RPMI7951 (cell line): Measurements from ENCODE around the gene PHF23. TPM values are rescaled to one million over a fixed set of nuclear protein-coding genes. Genes with fewer than 3 reads are reported as not detected.

Source experiments
- DNase-seq: peaks from one replicate; pipeline ENCODE4 v3.0.0-alpha.2; 2012; ENCODE audit warnings: low read depth
- total RNA-seq: library from RNA; depleted of rRNA; stranded (reverse); fragments of >200 nt; shearing (Covaris generic); gene quantifications from 2 replicates; pipeline ENCODE4 v1.2.3, GENCODE V29; 2014; rRNA removed

Gene PHF23
- 24.7 and 40.3 TPM in 2 replicates for total RNA-seq

DNA sequence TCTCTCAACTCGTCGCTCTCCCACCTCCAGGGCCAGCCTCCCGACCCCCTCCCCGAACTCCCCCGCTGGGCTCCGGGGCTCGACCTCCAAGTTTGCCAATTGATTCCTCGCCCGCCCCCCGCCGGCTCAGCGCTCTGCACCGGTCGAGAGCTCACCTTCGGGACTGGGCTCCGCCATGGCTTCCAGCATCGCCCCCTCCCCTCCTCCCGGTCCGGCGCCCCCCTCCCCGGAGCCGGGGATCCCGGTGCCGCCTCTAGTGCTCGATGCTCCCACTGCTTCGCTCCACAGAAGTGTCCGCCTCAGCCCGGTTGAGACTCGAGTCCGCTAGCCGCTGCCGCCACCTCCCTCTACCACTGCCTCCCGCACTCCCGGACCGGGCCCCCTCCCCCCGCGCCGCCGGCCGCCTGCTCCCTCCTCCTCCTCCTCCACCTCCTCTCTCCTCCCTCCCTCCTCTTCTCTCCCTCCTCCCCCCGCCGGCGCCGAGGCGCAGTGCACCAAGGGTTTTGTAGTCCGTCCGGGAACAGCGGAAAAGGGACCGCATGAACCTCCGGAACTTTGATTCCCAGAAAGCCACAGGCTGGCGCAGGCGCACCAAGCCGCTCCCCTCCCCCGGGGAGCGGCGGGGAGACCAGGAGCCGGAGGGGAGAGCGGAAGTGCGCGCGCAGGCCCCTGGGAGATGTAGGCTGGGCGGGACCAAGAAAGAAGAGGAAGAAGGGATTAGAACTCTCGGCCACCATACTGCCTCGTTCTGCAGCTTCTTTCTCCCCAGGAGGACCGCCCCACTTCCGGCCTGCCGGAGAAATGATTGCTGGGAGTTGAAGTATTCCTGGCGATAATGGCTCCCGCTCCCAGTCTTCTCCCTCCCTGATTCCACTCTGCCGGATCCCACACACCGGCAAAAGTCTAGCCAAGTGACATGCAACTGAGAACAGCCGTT, at the start of gene PHF23:
Gene PHF23, minus strand, starts transcription at position 367 of the 937 bp plus-strand sequence. Its CDS starts 178 bp downstream, at position 189.
- DNase-seq: peak; percentile 98

DNA sequence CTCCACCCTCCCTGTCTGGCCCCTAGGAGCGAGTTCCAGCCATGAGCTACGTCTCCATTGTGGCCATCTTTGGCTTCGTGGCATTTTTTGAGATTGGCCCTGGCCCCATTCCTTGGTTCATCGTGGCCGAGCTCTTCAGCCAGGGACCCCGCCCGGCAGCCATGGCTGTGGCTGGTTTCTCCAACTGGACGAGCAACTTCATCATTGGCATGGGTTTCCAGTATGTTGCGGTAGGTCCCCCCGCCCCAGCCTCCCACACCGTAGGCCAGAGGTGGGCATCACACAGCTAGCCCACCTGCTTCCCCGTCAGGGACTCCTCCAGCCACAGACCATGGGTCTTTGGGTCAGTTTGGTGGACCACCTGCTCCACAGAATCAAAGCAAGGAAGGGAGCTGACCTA, 46.4 kb upstream of the PHF23 start:
- DNase-seq: no peak

DNA sequence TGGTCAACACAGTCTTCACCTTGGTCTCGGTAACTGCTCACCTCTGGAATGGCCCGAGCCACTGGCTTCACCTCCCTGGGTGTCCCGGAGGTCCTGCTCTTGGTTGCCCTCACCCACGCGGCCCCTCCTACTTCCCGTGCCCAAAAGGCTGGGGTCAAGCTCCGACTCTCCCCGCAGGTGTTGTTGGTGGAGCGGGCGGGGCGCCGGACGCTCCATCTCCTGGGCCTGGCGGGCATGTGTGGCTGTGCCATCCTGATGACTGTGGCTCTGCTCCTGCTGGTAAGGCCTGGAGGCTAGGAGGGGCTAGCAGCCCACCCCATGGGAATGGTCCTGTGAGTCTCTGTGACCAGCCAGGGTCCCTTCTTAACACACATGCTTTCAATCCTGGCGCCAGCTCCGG, 45.7 kb upstream of the PHF23 start:
- DNase-seq: no peak

DNA sequence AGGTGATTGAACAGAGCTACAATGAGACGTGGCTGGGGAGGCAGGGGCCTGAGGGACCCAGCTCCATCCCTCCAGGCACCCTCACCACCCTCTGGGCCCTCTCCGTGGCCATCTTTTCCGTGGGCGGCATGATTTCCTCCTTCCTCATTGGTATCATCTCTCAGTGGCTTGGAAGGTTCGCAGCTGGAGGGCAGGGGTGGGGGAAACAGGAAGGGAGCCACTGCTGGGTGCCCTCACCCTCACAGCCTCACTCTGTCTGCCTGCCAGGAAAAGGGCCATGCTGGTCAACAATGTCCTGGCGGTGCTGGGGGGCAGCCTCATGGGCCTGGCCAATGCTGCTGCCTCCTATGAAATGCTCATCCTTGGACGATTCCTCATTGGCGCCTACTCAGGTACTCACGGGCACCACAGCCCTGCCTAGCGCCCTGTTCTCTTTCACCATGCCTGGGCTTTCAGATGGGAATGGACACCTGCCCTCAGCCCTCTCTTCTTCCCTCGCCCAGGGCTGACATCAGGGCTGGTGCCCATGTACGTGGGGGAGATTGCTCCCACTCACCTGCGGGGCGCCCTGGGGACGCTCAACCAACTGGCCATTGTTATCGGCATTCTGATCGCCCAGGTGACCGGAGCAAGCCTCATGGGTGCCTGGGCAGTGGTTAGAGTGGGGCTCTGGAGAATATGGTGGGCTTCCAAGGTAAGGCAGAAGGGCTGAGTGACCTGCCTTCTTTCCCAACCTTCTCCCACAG, 44.4 kb upstream of the PHF23 start:
- no peak for DNase-seq

DNA sequence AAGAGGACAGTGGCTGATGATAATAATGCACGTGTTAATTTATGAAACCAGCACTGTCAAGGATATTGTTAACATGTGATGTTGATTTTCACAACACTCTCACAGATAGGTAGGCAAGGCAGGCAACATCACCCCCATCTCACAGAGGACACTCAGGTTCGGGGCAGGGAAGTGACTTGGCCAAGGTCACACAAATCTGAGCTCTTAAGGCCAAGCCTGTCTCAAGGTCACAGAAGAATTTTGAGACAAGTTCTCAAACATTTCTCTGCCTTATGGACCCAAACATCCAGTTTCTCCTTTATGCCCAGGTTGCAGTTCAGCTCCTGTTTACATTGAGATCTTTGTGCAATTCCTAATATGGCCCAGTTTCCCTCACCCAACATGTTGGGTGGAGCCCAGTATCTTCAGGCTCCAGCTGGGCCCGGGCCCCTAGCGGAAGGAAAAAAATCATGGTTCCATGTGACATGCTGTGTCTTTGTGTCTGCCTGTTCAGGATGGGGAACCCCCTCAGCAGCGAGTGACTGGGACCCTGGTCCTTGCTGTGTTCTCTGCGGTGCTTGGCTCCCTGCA, 43.6 kb upstream of the PHF23 start:
- DNase-seq: no peak

DNA sequence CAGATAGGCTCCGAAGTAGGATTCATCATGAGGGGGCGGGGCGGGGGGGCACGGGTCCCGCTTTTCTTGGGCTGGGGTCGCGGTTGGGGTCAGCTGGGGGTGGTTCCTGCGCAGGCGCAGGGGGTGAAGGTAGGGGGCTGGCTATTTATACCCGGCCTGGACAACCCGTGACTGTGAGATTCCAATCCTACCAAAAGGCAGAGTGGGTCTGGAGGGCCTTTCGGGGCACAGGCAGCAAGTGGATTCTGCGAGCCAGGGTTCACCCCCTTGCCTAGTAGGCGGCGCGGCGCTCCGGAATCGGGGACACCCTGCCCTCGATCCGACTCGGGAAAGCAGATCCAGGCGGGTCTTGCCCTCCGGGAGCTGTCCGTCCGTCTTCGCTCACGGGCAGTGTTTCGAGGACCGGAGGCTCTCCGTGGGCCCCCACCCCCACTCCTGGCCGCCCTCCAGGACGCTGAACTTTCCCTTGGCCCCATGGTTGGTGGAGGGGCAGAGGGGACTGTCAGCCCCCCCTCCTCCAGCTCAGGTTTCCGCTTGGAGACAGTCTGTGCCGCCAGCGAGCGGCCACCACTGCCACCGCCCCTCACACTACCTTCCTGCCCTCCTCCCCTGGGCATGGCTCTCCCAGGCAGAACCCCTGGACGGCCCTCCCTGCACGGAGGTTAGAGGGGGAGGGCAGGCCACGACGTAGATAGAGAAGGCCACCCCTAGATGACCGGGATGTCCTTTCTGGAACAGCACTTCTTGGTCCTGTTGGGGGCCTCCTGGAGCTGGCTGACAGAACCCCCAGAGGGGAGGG, 42.9 kb upstream of the PHF23 start:
- DNase-seq: no peak

DNA sequence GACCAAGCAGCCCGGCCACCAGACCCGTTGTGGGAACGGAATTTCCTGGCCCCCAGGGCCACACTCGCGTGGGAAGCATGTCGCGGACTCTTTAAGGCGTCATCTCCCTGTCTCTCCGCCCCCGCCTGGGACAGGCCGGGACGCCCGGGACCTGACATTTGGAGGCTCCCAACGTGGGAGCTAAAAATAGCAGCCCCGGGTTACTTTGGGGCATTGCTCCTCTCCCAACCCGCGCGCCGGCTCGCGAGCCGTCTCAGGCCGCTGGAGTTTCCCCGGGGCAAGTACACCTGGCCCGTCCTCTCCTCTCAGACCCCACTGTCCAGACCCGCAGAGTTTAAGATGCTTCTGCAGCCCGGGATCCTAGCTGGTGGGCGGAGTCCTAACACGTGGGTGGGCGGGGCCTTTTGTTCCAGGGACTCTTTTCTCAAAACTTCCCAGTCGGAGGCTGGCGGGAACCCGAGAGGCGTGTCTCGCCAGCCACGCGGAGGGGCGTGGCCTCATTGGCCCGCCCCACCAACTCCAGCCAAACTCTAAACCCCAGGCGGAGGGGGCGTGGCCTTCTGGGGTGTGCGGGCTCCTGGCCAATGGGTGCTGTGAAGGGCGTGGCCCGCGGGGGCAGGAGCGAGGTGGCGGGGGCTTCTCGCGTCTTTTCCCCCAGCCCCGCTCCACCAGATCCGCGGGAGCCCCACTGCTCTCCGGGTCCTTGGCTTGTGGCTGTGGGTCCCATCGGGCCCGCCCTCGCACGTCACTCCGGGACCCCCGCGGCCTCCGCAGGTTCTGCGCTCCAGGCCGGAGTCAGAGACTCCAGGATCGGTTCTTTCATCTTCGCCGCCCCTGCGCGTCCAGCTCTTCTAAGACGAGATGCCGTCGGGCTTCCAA, 42.1 kb upstream of the PHF23 start, which contains the start of gene SLC2A4:
Gene SLC2A4, plus strand, starts transcription at position 645 of the 879 bp plus-strand sequence. Its CDS starts 217 bp downstream, at position 862.
- peak; percentile 87 for DNase-seq

DNA sequence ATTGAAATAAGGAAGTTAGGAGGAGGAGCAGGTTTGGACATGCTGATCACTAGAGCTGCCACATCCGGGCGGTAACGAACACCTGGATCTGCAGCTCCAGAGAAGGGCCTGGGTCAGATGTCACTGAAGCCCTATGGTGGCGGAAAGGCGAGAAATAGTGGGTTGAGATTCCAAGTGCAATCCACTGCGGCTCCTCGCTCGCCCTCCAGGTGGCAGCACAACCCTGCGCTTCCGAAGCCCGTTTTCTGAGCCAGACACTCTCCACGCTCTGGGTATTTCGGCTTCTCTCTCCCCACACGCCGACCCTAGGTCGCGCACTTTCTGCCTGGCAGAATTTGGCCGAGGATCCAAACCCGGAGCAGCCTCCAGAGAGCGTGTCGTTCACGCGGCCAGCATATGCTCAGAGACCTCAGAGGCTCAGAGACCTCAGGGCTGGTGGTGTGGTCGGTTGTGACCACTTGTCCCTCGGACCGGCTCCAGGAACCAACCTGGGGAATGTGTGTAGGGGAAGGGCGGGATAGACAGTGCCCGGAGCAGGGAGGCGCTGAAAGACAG, 41.3 kb upstream of the PHF23 start:
- peak; percentile 69 for DNase-seq

DNA sequence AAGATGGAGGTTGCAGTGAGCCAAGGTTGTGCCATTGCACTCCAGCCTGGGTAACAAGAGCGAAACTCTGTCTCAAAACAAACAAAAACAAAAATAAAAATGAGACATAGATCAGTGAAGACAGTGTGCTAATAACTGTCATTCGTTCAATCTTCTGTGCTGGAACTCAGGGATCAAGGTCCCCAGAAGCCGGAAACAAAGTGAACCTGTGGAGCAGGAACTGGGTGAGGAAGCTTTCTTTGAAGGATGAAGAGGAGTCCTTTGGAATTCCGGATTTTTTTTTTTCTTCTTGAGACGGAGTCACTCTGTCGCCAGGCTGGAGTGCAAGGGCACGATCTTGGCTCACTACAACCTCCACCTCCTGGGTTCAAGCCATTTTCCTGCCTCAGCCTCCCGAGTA, 40.2 kb upstream of the PHF23 start:
- DNase-seq: no peak

DNA sequence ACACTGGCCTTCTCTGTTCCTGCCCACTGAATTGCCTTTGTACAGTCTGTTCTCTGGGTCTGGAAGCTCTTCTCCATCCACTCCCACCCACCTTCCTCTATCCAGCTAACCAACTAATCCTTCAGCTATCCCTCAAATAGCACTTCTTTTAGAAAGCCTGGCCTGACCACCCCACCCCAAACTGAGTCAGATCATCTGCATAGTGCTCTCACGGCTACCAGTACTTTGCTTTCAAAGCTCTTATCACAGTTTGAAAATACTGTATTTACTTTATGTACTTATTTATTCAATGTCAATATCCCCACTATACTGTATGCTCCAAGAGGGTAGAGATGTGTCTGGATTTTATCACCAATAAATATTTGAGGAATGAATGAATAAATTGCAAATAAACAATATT, 27.5 kb upstream of the PHF23 start:
- no peak for DNase-seq

DNA sequence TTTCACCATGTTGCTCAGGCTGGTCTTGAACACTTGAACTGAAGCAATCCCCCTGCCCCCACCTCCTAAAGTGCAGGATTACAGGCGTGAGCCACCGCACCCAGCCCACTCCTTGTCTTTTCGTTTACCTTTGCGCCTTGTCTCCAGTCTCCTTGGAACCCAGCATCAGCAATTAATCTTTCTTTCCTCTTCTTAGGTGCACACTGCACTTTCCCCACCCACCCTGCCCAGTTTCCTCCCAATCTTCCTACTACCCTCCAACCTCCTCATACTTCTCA, 24.5 kb upstream of the PHF23 start:
- DNase-seq: no peak

DNA sequence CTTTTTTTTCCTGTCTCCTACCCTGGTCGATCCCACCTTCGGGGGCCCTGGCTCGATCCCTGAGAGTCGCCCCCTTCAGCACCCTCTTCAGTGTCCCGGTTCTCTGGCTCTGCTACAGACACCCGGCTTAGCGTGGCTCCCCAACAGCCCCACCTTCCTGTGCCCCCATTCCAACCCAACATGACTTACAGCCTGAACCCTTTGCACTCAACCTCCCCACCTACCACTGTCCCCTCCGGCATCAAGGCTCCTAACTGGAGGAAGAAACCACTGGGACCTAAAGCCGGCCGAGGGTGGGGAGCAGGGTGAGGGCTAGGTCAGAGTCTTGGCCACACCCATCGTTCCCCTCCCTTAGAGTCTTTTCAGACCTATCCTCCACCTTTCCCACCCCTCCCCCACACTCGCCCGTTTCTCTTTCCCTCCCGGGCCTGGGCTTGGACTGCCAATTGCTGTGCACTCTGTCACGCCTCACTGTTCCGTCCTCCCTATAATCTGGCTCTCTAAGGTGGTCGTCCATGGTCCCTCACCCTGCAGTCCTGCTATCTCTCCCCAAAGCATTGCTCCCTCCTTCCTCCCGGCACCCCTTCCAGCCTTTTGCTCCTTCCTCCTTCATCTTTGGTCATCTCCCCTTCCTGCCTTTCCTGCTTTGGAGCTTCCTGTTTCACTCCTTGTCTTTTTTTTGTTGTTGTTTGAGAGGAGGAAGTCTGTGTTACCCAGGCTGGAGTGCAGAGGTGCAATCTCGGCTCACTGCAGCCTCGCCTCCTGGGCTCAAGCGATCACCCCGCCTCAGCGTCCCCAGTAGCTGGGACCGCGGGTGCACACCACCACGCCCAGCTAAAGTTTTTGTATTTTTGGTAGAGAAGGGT, 23.9 kb upstream of the PHF23 start:
- DNase-seq: no peak

DNA sequence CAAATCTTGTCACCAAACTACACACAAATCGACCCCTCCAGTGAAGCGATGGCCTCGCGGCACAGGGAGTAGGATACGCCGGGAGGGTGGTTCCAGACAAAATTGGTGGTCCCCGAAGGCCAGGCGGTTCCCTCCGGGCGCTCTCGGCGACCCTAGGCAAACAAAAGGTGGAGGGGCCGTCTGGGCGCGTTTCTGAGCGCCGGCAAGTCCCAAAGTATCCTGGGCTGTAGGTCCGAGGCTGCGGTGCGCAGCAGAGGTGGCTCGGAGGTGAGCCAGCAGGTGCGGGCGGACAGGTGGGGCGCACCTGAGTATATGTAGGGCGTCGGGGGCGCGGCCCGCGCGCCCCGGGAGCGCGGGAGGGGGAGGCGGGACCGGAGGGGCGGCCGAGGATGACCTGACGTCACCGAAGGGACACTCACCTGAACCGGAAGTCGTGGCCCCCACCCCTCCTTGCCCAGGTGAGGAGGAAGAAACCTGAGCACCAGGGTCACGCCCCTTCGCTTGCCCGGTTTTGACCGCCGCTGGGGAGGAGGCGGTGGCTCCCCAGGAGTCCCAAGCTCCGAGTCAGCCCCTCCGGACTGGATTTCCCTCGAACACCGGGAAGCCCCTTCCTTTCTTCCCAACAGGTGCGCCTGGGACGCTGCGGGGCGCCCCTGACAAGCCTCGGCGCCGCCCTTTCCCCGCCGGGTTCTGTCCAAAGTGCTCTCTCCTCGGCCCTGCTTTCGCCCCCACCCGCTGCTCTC, 23.1 kb upstream of the PHF23 start, which contains the start of gene CLDN7:
Gene CLDN7, minus strand, starts transcription at position 287 of the 743 bp plus-strand sequence. CDS start 435 bp downstream, outside the sequence.
- DNase-seq: no peak

DNA sequence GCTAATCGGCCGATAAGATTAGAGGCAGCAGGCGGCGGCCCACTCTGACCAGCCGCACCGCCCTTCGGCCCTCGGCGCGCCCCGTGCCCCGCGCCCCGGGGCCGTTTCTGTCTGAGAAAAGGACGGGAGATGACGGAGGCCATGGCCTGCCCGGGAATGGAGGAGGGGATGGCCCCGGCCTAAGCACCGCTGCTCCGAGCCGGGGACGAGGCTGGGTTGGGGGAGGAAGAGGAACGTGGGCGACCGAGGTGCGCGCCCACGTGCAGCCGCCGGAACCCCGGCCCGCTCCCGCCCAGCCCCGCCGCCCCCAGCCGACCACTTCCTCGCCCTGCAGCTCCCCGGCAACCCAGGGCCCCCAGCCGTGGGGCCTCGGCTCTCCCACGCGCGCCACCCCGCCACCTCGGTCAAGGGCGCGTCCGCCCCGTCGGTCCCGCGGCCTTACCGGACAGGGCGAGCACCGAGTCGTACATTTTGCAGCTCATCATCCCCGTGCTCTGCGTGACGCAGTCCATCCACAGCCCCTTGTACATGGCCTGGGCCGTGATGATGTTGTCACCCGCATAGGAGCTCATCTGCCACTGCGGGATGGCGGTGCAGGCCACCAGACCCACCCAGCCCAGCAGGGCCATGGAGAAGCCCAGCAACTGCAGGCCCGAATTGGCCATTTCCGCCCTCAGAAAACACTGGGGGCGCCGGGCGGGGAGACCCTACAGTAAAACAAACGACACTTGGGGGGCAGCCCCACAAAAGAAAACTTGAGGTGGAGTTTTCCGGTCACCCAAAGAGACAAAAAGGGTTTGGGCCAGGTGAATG, 22.3 kb upstream of the PHF23 start:
- DNase-seq: no peak

DNA sequence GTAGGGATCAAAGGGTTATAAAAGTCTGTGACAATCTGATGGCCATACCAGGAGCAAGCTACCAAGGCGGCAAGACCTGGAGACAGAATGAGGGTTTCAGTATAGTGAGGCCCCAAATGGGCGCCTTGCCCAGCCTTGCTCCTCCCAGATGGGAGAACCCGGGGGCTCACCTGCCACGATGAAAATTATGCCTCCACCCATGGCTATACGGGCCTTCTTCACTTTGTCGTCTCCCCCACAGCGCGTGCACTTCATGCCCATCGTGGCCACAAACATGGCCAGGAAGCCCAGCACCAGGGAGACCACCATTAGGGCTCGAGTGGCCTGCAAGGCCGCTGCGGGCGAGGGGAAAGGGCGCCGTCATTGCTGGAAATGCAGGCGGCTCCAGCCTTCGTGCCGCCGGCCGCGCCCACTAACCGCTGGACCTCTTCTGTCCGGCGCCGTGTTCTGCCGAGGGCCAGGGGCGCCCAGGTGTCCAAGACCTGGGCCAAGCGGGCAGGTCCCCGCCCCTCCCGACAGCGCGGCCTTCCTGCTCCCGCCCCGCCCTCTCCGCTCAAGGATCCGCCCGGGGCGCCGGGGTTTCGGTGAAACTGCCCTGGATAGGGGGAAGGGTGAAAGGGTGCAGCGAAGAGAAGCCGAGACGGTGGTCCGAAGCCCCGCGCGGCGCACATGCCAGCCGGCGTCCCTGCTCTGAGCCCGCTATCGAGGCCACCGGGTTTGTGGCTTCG, 21.6 kb upstream of the PHF23 start:
- no peak for DNase-seq

DNA sequence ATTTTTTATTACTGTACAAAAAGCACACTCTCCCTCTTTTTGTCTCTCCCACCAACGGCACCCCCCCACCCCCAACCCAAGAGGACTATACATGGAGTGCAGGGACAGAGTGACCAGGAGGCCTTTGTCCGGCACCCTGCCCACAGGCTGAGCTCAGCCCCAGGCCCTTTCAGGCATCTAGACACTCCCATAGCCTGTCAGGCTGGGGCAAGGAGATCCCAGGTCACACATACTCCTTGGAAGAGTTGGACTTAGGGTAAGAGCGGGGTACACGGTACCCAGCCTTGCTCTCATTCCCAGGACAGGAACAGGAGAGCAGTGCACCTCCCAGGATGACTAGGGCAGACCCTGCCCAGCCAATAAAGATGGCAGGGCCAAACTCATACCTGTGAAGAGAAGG, 20.9 kb upstream of the PHF23 start:
- DNase-seq: no peak

DNA sequence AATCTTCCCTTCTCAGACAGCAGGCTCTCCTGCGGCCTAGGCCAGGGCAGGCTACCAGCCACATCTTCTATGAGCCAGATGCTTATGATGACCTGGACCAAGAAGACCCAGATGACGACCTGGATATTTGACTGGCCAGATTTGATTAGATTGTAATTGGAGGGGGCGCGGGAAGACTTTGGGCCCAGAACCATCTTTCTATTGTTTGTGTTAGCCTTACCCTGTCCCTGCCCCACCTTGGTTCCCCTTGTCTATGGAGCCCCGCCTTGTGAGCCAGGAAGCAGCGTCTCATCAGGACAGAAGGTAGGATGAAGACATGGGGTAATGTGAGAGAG, 20.3 kb upstream of the PHF23 start:
- no peak for DNase-seq
